ENCODE measurements around the gene GTF2F1. TPM values are rescaled to one million over a fixed set of nuclear protein-coding genes. Genes with fewer than 3 reads are reported as not detected.
"Not testable (repeated sequence)": the region's sequence is repeated elsewhere in the genome, so short reads cannot be mapped to it uniquely, and the experiment has no call there.

The GTF2F1 gene
- total RNA-seq, 1 donor, result 69.7 TPM

GRCh38 chr19:6360445-6360844, 32.5 kb downstream of the GTF2F1 start:
- DNase-seq (ENCODE audit: low read depth in 2 of 3, low spot score in 2 of 3), result not testable (repeated sequence)

- no peak for DNase-seq (ENCODE audit: low read depth in 2 of 3, low spot score in 2 of 3)
Measured at GRCh38 chr19:6359568-6360341, 33.2 kb downstream of the GTF2F1 start.

- no peak for DNase-seq (ENCODE audit: low read depth in 2 of 3, low spot score in 2 of 3)
Measured at GRCh38 chr19:6358003-6358402, 35.0 kb downstream of the GTF2F1 start.

GRCh38 chr19:6357174-6357573, 35.8 kb downstream of the GTF2F1 start:
- DNase-seq (ENCODE audit: low read depth in 2 of 3, low spot score in 2 of 3), result no peak

- not testable (repeated sequence) for DNase-seq (ENCODE audit: low read depth in 2 of 3, low spot score in 2 of 3)
Measured at GRCh38 chr19:6355321-6356040, 37.5 kb downstream of the GTF2F1 start.

- DNase-seq (ENCODE audit: low read depth in 2 of 3, low spot score in 2 of 3), result peak in 1 of 3 donors; percentile 23
Measured at GRCh38 chr19:6354098-6354674, 38.8 kb downstream of the GTF2F1 start.

- no peak for DNase-seq (ENCODE audit: low read depth in 2 of 3, low spot score in 2 of 3)
Measured at GRCh38 chr19:6352381-6353165, 40.4 kb downstream of the GTF2F1 start.

GRCh38 chr19:6350688-6351087, 42.3 kb downstream of the GTF2F1 start:
- DNase-seq (ENCODE audit: low read depth in 2 of 3, low spot score in 2 of 3), result no peak

- not testable (repeated sequence) for DNase-seq (ENCODE audit: low read depth in 2 of 3, low spot score in 2 of 3)
Measured at GRCh38 chr19:6349271-6349670, 43.7 kb downstream of the GTF2F1 start.

GRCh38 chr19:6343462-6343861, 49.5 kb downstream of the GTF2F1 start:
- DNase-seq (ENCODE audit: low read depth in 2 of 3, low spot score in 2 of 3), result no peak

GRCh38 chr19:6340493-6341201, 52.3 kb downstream of the GTF2F1 start:
- DNase-seq (ENCODE audit: low read depth in 2 of 3, low spot score in 2 of 3), result no peak

- no peak for DNase-seq (ENCODE audit: low read depth in 2 of 3, low spot score in 2 of 3)
Measured at GRCh38 chr19:6334490-6335285, 58.3 kb downstream of the GTF2F1 start.

- no peak for DNase-seq (ENCODE audit: low read depth in 2 of 3, low spot score in 2 of 3)
Measured at GRCh38 chr19:6333439-6333838, 59.5 kb downstream of the GTF2F1 start, which contains the start of gene ACER1. Gene ACER1 (minus strand): TSS chr19:6333612. CDS start chr19:6333551, 61 bp downstream.

Small RNAs within 50 kb of the gene (small RNA-seq; reads per million reads assigned to genes)
- not detected for gene MIR6790
- gene MIR6885, result not detected

Other genes with a start within 250 kb of the GTF2F1 start
- 7.8 TPM for gene MLLT1, start 113.2 kb downstream of the GTF2F1 start, total RNA-seq
- under 0.01 TPM for gene ACER1, start 59.6 kb downstream of the GTF2F1 start, total RNA-seq
- 193 TPM for gene CLPP, start 31.6 kb downstream of the GTF2F1 start, total RNA-seq
- 66.0 TPM for gene ALKBH7, start 20.4 kb downstream of the GTF2F1 start, total RNA-seq
- 2.2 TPM for gene PSPN, start 17.2 kb downstream of the GTF2F1 start, total RNA-seq
- gene KHSRP, start 31.6 kb upstream of the GTF2F1 start, total RNA-seq, result 100 TPM
- gene SLC25A41, start 40.6 kb upstream of the GTF2F1 start, total RNA-seq, result not detected
- gene SLC25A23, start 66.6 kb upstream of the GTF2F1 start, total RNA-seq, result 10.8 TPM
- gene CRB3, start 71.1 kb upstream of the GTF2F1 start, total RNA-seq, result 0.27 TPM
- 9.2 TPM for gene DENND1C, start 88.6 kb upstream of the GTF2F1 start, total RNA-seq
- gene TUBB4A, start 109.1 kb upstream of the GTF2F1 start, total RNA-seq, result 7.0 TPM
- gene TNFSF9, start 137.9 kb upstream of the GTF2F1 start, total RNA-seq, result 2.2 TPM
- gene CD70, start 198.0 kb upstream of the GTF2F1 start, total RNA-seq, result 0.27 TPM